Loucy (cell line): ENCODE data around the gene SLC27A3.
A peak's percentile ranks its signal among the peaks of the same experiment; 100 is the strongest.
"Not testable (repeated sequence)": the region's sequence is repeated elsewhere in the genome, so short reads cannot be mapped to it uniquely, and the experiment has no call there.

ENCODE experiments used
- H2AFZ ChIP-seq: fragments of 200-600 bp; sonication (generic); 2 replicates; pipeline ENCODE4 v1.6.0; 2016; ENCODE audit warnings: antibody characterized with exemption, mild to moderate bottlenecking, low read length, moderate library complexity
- H3F3A ChIP-seq: fragments of 200-600 bp; 2 replicates; pipeline ENCODE4 v1.6.0; 2016; ENCODE audit warnings: antibody characterized with exemption, low read depth, mild to moderate bottlenecking
- H3K27me3 ChIP-seq: fragments of 200-600 bp; sonication (generic); 2 replicates; pipeline ENCODE4 v1.6.1; 2014; ENCODE audit warnings: low read length, mild to moderate bottlenecking; ENCODE audit not compliant: insufficient read depth, poor library complexity, severe bottlenecking
- H3K36me3 ChIP-seq: fragments of 200-600 bp; sonication (generic); 2 replicates; pipeline ENCODE4 v1.6.1; 2016; ENCODE audit warnings: low read length; ENCODE audit not compliant: insufficient read depth
- H3K4me1 ChIP-seq: fragments of 200-600 bp; sonication (generic); 2 replicates; pipeline ENCODE4 v1.5.1; 2014; ENCODE audit warnings: low read length, mild to moderate bottlenecking; ENCODE audit not compliant: insufficient read depth, poor library complexity, severe bottlenecking
- H3K4me2 ChIP-seq: fragments of 200-600 bp; sonication (generic); 2 replicates; pipeline ENCODE4 v1.6.0; 2014; ENCODE audit warnings: antibody characterized with exemption, low read length, low read depth, mild to moderate bottlenecking; ENCODE audit not compliant: poor library complexity, severe bottlenecking
- H3K4me3 ChIP-seq: fragments of 200-600 bp; sonication (generic); 2 replicates; pipeline ENCODE4 v1.5.1; 2014; ENCODE audit warnings: low read length, mild to moderate bottlenecking, mixed read lengths; ENCODE audit not compliant: poor library complexity, severe bottlenecking
- H3K79me2 ChIP-seq: fragments of 200-600 bp; sonication (generic); 2 replicates; pipeline ENCODE4 v1.6.1; 2014; ENCODE audit warnings: low read length; ENCODE audit not compliant: insufficient read depth
- H3K9ac ChIP-seq: fragments of 200-600 bp; sonication (generic); 2 replicates; pipeline ENCODE4 v1.6.0; 2014; ENCODE audit warnings: mild to moderate bottlenecking, low read depth, low read length, moderate library complexity; ENCODE audit not compliant: poor library complexity, severe bottlenecking
- H3K9me2 ChIP-seq: fragments of 200-600 bp; sonication (generic); replicated peaks from 2 replicates; pipeline ENCODE4 v1.6.1; 2016; ENCODE audit warnings: low read depth, low read length, mixed read lengths
- H3K9me3 ChIP-seq: fragments of 200-600 bp; sonication (generic); 2 replicates; pipeline ENCODE4 v1.6.1; 2014; ENCODE audit warnings: mild to moderate bottlenecking, antibody characterized with exemption, low read length, low read depth; ENCODE audit not compliant: insufficient read depth
- H4K20me1 ChIP-seq: fragments of 200-600 bp; sonication (generic); 2 replicates; pipeline ENCODE4 v1.6.0; 2014; ENCODE audit warnings: antibody characterized with exemption, low read length, mild to moderate bottlenecking; ENCODE audit not compliant: insufficient read depth, poor library complexity, severe bottlenecking
- CTCF ChIP-seq: fragments of 200-600 bp; sonication (generic); conservative IDR thresholded peaks from 2 replicates; pipeline ENCODE4 v1.5.1; 2014; ENCODE audit warnings: mild to moderate bottlenecking, antibody characterized with exemption, low read length
- EZH2phosphoT487 ChIP-seq: fragments of 200-600 bp; IDR thresholded peaks from 2 replicates; pipeline ENCODE4 v1.6.1; 2018; ENCODE audit warnings: antibody characterized with exemption, mild to moderate bottlenecking, moderate library complexity, borderline replicate concordance

Gene SLC27A3

GRCh38 chr1:153778824-153779519 is 3.8 kb downstream of the SLC27A3 start:
- Histone ChIP-seq H3K36me3 (no peaks in the 10 kb centered on the region), H3K4me3 (no peak overlapping the region), H3K9ac (no peak overlapping the region), H4K20me1 (no peaks in the 10 kb centered on the region), H3K79me2 (no peaks in the 10 kb centered on the region), H3K9me3 (no peaks in the 10 kb centered on the region), H3K4me1 (peaks cover 6% of the 10 kb centered on the region), H3K4me2 (no peak overlapping the region), H2AFZ (no peak overlapping the region), H3K9me2 (no peaks in the 10 kb centered on the region), H3F3A (no peaks in the 10 kb centered on the region; the same call in 1 of the 2 replicates), H3K27me3 (no peaks in the 10 kb centered on the region)
- TF ChIP-seq CTCF (no peak), EZH2phosphoT487 (no peak)

- Histone ChIP-seq H3K79me2 (no peaks in the 10 kb centered on the region), H4K20me1 (no peaks in the 10 kb centered on the region), H3K27me3 (no peaks in the 10 kb centered on the region), H3F3A (no peaks in the 10 kb centered on the region), H3K9me3 (no peaks in the 10 kb centered on the region), H3K36me3 (no peaks in the 10 kb centered on the region), H3K9ac (no peak overlapping the region), H3K4me1 (peaks cover 6% of the 10 kb centered on the region), H3K4me2 (no peak overlapping the region), H3K9me2 (no peaks in the 10 kb centered on the region), H2AFZ (no peak overlapping the region), H3K4me3 (no peak overlapping the region)
- TF ChIP-seq EZH2phosphoT487 (no peak), CTCF (no peak)
Measured at GRCh38 chr1:153779781-153780541, 4.8 kb downstream of the SLC27A3 start.

- Histone ChIP-seq H3K4me1 (peaks cover 6% of the 10 kb centered on the region), H4K20me1 (no peaks in the 10 kb centered on the region)
Measured at GRCh38 chr1:153780551-153780950, 5.3 kb downstream of the SLC27A3 start.

GRCh38 chr1:153782648-153783047 is 7.4 kb downstream of the SLC27A3 start:
- H2AFZ ChIP-seq, H3K4me1 ChIP-seq: not testable (repeated sequence)

More at GRCh38 chr1:153780551-153780950, 5.3 kb downstream of the SLC27A3 start:
- H3K36me3 ChIP-seq: no peaks in the 10 kb centered on the region
- H2AFZ ChIP-seq: no peak overlapping the region
- no peaks in the 10 kb centered on the region for H3K9me3 ChIP-seq
- no peaks in the 10 kb centered on the region; the same call in 1 of the 2 replicates for H3F3A ChIP-seq
- TF ChIP-seq CTCF (no peak), EZH2phosphoT487 (no peak)
- H3K9ac ChIP-seq: no peak overlapping the region
- no peaks in the 10 kb centered on the region for H3K27me3 ChIP-seq
- no peak overlapping the region for H3K4me2 ChIP-seq
- no peaks in the 10 kb centered on the region for H3K9me2 ChIP-seq
- H3K4me3 ChIP-seq: no peak overlapping the region
- H3K79me2 ChIP-seq: no peaks in the 10 kb centered on the region

More at GRCh38 chr1:153782648-153783047, 7.4 kb downstream of the SLC27A3 start:
- Histone ChIP-seq H3K9ac (peak overlapping the region; percentile 81), H3K4me2 (peak overlapping the region; percentile 91), H3K4me3 (peak overlapping the region; percentile 78)
- H3K9me3 ChIP-seq, H3K27me3 ChIP-seq, H3K9me2 ChIP-seq, H4K20me1 ChIP-seq, H3K79me2 ChIP-seq, H3K36me3 ChIP-seq, H3F3A ChIP-seq: not testable (repeated sequence)
